Jurkat, Clone E6-1 (cell line): Measurements from ENCODE around the gene COPE.
"Not testable (repeated sequence)": the region's sequence is repeated elsewhere in the genome, so short reads cannot be mapped to it uniquely, and the experiment has no call there.

Source experiments
- DNase-seq: peaks from one replicate; pipeline ENCODE4 v3.0.0-alpha.2; 2011; ENCODE audit warnings: low read depth, low spot score
- H3K4me3 ChIP-seq: 2 replicates; pipeline ENCODE4 v1.5.1; 2011; ENCODE audit warnings: mild to moderate bottlenecking, low read length, control low read depth, moderate library complexity

Gene COPE

DNA sequence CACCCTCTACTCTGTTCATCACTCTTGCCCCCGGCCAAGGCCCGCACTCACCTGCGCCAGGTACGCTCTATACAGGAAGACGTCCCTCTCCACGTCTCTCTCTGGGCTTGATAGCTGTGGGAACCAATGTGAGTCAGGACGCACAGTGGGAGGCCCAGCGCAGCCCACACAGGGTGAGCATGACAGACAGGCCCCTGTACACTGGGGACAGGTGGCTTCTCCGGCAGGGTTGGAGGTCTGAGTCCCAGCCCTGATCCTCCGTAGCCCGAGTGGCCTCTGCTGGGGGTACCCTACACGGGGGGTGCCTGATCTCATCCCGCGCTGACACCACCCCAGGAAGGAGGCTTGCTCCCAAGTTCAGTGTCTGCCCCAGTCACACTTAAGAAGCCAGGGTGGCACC is 6.3 kb downstream of the COPE start:
- no peak for DNase-seq
- no peak overlapping the region for H3K4me3 ChIP-seq

DNA sequence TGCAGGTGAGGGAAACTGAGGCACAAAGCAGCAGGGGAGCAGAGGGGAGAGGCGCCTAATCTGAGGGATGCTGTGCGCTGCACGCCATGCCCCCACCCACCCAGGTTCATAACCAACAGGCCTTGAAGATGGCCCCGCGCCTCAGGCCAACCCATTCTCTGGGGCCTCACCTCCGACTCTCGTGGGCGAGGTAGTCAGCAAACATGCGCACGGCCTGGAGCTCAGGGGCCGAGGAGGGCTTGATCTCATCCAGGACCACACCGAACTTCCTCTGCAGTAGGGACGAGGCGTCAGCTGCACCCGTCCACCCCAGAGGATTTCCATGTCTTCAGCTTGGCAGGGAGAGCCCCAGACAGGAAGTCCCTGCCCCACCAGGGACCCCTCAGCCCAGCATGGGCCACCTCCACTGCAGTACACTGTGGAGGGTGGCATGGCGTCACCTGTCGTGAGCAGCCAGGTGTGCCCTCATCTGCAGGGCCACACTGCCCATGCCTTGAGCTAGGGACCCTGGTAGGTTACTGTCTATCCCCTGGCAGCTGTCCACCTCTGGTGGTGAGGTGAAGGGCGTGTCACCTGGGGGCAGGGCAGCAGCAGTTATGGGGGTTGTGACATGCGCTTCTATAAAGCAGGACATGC is 8.3 kb downstream of the COPE start:
- DNase-seq = no peak
- no peak overlapping the region for H3K4me3 ChIP-seq

DNA sequence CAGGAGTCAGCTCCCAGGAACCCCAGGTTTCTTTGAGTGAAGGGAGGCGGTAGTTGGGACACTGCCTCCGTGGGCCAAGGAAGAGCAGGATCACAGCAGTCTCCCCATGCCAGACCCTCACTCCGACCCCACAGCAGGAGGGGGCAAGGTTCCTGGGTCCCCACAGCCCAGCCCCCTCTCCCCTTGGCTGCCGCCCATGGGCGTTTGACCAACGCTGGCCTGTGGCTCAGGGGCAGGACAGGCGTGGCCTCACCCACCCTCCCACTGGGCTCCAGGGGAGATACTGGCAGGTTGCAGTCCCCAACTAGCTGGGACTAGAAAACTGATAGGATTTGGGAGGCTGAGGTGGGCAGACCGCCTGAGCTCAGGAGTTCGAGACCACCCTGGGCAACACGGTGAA is 9.2 kb downstream of the COPE start:
- DNase-seq = no peak

DNA sequence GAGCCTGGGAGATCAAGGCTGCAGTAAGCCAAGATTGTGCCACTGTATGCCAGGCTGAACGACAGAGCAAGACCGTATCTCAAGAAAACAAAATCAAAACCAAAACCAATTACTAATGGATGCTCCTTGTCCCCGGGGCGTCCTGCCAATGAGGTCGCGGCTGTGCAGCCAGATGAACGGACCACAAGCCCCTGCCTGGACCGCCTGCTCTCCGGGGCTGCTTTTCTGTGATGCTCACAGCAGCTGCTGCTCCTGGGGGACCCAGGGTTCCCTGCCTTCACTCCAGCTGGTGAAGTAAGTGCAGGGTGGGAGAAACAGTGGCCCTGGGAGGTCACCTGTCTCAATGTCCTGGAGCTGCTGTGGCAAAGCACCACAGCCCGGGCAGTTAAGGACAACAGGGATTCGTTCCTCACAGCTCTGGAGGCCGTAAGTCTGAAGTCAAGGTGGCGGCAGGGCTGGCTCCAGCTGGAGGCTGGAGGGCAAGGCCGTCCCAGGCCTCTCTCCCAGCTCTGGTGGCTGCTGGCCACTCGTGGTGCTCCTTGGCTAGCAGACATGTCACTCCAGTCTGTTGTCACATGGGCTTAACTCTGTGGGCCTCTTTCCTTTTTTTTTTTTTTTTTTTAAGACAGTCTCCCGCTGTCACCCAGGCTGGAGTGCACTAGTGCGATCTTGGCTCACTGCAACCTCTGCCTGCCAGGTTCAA is 10.1 kb downstream of the COPE start:
- H3K4me3 ChIP-seq = no peak overlapping the region

More for the DNA sequence above, 9.2 kb downstream of the COPE start:
- no peak overlapping the region for H3K4me3 ChIP-seq

DNA sequence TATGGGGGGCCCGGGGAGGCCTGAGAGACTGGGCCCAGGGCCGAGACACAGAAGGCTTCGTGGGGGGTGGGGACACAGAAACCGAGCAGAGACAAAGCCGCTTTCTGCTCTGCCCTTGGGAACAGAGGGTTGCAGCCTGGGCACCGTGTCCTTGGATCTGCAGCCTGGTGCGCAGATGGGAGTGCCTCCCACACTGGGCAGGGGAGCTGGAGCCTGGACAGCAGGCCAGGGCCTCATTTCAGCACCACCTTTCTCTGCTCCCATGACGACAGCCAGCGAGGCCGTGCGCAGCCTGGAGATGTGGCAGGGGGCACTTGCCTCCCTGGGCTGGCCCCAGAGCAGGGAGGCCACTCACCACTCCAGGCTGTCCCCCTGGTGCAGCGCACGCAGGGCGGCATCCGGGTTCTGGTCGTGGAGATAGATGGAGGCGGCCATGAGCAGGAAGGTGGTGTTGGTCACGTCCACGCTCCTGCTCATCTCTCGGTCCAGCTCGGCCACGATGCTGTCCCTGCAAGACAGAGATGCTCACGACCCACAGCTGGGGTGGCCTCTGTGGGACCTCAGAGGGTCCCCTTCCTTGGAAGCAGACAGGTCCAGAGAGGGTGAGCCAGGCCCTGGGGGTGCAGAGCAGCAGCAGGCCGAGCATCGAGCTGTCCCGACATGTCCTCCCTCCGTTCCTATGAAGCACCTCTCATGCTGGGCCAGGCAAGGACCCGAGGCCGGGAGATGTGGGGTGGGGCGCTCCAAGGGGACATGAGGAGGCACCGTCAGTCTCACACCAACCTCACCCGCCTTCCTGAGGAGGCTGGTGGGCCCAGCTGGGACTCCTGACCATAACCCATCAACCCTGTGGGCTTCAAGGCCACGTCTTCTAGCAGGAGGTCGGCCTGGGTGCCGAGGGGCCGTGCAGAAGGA is 12.3 kb downstream of the COPE start:
- H3K4me3 ChIP-seq = no peak overlapping the region

More for the DNA sequence above, 10.1 kb downstream of the COPE start:
- no peak for DNase-seq

DNA sequence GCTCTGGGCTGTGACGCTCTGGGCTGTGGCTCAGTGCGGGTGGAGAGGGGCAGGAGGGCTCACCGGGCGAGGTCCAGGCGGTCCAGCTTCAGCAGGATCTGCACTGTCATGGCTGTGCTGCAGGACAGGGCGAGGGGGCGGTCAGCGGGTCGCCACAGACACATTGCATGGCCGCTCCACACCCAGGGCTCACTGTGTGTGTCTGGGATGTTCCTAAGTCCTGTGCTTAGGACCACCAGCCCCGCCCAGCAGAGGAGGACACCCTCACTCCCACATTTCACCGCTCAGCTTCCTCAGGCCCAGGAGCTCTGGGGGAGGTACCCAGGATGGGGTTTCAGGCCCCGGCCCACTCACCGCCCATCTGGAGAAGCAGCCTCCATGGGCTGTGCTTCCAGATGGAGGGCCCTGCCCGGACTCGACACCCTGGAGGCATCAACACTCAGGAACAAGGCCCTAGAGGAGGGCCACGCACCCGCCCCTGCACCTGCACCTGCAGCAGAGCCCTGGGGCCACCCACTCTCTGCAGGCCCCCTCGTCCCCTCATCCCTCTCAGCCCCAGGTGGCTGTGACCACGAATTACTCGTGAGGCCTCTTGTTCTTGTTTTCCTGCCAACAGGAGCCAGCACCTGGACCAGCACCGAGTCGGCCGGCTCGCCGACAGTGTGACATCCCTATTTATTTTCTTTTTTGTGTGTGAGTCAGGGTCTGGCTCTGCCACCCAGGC is 13.5 kb downstream of the COPE start:
- no peak for DNase-seq

More for the DNA sequence above, 12.3 kb downstream of the COPE start:
- DNase-seq = no peak

DNA sequence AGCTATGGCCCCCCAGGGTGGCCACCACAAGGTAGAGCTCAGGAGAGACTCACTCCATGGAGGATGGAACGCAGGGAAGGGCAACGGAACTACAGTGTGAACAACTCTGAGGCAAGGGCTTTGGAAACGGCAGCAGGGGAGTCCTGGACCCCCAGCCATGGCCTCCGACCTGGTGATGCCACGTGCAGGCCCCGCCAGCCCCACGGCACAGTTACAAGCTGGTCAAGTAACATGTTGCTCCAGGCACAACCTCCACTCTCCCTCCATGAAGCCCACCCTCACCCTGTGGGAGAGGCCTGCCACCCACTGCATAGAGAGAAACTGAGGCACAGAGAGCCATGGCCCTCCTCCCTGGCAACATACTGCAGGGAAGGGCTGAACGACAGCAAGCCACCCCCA is 14.1 kb downstream of the COPE start:
- DNase-seq = no peak
- H3K4me3 ChIP-seq = no peak overlapping the region

More for the DNA sequence above, 13.5 kb downstream of the COPE start:
- no peak overlapping the region for H3K4me3 ChIP-seq

DNA sequence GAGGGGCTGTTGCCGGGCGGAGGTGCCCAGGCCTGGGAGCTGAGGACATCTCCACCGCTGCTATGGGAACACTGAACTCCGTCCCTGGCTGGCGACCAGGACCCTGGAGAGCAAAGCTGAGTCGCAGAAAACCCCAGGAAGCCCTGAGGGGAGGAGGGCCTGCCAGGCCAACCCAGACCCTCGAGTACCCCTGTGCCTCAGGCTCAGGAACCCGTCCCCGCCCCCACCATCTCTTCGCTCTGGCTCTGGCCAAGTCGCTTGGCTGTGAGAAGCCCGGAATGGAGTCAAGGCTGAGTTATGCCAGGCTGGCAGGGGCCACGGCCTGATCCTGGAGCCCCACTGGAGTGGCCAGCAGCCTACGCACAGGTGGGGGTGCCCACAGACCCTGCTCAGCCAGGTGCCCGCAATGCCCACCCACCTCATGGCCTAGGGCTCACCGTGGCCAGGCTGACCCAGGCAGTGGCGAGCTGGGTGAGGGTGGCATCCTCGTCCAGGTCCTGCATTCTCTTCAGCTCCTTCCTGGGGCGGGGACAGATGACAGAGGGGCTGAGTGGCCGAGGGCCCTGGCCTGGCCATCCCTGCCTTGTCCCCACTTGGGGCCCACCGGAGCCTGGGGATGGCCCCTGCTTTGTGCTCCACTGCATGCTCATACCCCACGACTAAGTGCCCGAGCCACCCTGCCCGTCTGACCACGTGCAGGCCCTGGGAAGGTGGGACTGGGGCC is 14.7 kb downstream of the COPE start:
- no peak overlapping the region for H3K4me3 ChIP-seq
- no peak for DNase-seq

DNA sequence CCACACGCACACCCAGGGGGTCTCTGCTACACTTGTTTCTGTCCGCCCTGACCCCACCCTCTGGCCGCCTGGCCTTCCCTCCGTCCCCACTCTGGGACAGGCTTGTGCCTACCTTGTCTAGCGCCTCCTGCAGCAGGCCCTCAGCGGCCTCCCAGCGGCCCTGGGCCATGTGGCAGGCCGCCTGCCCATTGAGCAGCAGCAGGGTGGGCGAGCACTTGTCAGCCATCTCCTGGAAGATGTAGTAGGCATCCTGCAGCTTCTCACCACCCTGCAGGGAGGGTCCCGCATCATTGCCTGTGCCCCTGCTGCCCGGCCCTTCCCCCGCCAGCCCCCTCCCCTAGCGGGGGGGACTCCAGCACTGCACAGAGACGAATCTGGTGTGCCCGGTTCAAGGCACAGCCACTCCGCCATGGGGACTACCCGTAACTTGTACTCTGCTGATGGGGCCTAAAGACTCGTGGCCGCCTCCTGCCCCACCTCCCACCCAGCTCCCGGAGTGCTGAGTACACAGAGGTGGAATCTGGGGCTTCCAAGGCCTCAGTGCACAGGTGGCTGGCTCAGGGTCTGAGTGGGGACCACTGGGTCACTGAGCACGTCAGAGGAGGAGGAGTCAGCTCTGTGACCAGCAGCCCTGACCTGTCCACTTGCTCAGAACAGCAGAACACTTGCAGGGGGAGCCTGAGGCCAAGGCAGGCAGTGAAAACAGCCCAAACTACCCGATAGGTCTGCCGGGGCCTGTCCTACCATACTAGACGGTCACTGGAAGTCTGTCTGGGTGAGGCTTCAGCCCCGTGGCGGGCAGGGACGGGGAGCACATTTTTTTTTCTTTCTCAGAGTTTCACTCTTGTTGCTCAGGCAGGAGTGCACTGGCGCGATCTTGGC is 15.8 kb downstream of the COPE start:
- H3K4me3 ChIP-seq = no peak overlapping the region
- no peak for DNase-seq

DNA sequence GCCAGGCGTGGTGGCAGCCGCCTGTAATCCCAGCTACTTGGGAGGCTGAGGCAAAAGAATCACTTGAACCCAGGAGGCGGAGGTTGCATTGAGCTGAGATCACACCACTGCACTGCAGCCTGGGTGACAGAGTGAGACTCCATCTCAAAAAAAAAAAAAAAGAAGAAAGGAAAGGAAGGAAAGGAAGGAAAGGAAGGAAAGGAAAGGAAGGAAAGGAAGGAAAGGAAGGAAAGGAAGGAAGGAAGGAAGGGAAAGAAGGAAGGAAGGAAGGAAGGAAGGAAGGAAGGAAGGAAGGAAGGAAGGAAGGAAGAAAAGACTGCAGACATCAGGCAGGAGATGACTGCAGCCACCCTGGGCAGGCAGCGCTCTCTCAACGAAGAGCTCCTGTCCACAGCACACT is 16.7 kb downstream of the COPE start:
- not testable (repeated sequence) for DNase-seq, H3K4me3 ChIP-seq

DNA sequence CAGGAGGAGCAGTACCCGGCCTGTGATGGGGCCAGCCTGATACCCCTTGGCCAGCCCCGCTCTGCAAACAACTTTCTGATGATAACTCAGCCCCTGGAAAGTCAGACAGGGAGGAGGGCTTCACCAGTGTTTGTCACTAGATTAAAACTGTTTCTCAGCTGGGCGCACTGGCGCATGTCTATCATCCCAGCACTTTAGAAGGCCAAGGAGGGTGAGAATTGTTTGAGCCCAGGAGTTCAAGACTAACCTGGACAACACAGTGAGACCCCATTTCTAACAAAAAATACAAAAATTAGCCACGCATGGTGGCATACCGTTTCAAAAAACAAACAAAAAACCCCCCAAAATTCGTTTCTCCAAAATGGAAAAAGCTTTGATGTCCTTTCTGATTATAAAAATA is 17.7 kb downstream of the COPE start:
- no peak for DNase-seq
- no peak overlapping the region for H3K4me3 ChIP-seq

DNA sequence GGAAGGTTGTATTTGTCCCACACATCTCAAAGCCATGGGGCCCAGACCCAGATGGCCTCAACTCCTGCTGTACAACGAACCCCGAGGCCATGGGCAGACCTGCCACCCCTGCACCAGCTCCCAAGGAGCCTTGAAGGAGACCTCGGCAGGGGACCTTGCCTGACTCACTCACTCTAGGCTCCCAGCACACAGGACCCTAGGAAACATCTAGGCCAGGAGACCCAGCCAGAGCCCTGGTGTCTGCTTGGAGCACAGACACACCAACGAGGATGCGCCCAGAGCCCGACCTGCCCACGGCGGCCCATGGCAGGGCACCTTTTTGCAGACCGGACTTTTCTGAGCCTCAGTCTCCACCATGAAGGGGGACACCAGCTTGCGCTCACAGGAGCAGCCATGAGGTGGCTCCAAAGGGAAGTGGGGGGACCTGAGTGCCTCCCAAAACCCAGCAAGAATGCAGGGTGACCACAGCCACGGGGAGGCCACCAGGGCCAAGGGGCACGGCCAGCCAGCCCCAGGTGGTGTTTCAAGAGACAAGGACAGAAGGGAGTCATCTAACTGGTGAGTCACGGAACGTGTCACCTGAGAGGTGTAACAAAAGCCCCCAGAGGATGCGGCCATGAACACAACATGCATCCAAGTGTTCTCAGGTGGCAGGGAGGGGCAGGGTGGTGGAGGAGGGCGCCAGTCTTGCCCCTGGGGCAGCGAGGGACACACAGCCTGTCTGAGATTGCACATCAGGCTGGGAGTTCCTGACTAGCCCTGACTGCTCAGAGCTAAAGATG is 18.3 kb downstream of the COPE start:
- H3K4me3 ChIP-seq = no peak overlapping the region
- no peak for DNase-seq

DNA sequence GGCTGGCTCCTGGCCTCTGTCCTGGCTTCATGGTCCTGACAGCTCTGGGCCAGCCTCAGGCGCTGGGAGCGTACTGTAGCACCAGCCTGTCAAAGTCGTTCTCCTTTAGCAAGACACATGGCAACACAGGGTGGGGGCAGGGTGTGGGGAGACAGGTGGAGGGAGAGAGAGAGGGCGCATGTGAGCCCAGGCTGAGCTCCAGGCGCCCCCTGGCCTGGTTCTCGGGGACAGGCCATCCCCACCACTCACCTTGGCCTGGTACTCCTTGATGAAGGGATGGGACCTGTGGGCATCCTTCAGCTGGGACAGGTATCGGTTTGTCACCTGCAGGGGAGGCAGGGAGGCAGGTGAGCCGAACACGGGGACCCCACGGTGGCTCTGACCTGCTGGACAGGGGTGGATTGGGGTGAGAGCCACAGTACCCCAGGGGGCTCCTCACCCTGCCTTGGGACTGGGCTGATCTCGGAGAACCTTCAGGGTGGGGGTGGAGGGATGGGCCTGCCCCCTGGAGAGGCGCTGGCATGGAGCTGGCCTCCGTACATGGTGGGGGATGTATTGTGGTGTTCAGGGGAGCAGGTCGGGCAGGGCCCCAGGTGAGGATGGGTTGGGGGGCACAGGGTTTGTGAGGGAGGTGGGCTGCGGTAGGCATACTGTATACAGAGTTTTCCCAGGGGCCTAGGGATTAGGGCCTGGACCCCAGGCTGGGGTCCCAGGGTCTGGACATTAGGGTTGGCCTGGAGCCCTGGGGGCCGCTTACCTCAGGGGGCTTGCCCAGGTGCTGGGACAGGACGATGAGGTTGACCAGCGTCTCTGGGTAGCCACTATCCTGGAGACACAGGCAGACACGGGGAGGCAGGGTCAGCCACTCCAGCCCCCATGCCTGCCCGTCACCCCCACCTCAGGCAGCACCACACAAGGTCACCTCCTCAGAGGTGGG is 19.3 kb downstream of the COPE start:
- no peak overlapping the region for H3K4me3 ChIP-seq
- DNase-seq = no peak

DNA sequence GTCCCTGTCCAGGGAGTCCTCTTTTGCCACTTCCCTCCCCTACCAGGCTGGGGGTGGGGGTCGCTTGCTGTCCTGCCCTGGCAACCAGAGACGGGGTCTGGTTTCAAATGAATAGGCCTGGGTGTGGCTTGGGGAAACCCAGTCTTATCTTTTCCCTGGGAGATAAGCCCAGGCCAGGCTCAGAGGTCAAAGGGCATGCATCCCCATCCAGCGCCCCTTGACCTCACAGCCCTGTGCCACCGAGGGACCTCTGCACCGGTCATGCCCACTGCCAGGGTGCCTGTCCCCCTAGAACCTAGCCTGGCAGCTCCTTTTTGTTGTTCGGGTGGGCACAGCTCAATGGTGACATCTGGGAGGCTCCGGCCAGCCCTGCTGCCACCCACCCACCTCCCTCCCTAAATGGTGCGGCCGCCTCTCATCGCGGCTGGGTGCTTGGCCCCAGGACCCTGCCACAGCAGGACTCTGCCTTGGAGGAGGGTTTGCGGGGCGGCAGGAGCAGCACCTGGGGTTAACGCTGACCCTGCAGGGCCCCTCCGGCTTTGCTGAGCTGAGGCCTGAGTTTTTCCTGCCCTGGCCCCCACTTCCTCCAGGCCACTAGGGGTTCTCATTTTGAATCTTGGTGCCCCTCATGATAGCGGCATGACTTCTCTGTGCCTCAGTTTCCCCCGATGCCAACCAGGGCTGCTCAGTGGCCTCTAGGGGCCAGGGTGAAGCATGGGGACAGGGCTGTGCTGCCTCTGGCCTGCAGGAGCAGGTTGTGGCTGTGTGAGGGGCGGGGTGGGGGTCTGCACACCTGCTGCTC is 20.4 kb downstream of the COPE start:
- no peak for DNase-seq
- H3K4me3 ChIP-seq = no peak overlapping the region

DNA sequence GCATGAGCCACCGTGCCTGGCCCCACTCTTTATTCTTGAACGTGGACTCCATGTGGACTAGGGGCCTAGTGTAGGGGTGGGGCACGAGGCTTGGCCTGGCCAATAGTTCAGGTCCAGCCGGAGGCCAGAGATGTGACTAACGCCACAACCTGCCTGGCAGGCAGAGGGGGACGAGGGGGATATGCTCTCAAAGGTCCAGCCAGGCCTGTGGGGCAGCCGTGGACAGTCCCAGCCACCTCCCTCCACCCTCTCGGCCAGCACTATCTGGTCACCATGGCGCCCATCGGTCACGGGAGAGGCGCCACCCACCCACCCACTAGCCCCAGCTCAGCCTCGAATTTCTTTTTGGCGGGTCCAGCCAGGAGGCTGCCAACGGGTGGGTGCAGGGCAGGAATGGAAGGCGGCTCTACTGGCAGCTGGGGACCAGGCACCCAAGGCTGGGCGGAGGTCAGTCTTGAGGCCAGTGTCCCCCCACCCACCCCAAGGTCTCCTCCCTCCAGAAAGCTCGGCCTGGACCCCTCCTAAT is 21.0 kb downstream of the COPE start:
- DNase-seq = no peak
- no peak overlapping the region for H3K4me3 ChIP-seq
